NCI-H128 (cell line): ENCODE results near the gene ADAM30.

ENCODE experiments used
- DNase-seq: peaks from one replicate; lab custom pipeline; 2025; ENCODE audit not compliant: unreplicated experiment; lab: John Stamatoyannopoulos, UW

ADAM30 gene

GRCh38 chr1:119896303-119896702 is at the start of gene ADAM30:
Gene ADAM30, minus strand, starts transcription at chr1:119896515. Its CDS starts 179 bp downstream, at chr1:119896336.
- no peak for DNase-seq

DNA sequence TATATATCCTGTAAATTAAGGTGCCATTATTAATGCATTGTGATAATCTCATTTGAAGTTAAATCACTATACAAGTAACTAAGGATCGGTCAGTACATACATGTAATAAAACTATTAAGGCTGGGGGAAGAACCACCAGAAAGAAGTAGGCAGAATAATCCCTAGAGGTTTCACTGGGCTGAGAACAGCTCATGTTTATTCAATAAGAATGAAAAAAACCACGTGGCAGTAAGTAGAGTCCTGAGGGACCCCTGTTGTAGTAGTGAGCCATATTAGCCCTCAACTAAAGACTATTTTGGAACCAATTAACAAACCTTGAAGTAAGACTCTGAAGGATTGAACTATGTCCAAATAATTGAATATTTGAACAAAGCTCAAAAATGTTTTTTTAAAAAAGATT is 46.9 kb upstream of the ADAM30 start:
- no peak for DNase-seq

DNA sequence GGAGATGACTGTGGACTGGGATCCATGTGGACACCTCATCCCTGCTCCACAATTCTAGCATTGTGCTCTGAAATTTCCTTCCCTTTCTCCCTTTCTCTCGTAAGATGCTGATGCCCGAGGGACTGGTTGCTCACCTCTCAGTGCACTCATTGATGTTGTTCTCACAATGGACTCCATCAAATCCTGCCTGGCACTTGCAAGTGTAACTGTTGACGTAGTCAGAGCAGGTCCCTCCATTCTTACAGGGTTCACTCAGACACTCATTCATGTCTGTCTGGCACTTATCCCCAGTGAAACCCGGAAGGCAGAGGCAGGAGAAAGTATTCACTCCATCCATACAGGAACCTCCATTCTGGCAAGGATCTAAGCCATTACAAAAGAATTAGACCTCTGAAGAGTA is 45.1 kb upstream of the ADAM30 start:
- DNase-seq, result no peak

- no peak for DNase-seq
Measured at GRCh38 chr1:119940697-119941096, 44.4 kb upstream of the ADAM30 start.

DNA sequence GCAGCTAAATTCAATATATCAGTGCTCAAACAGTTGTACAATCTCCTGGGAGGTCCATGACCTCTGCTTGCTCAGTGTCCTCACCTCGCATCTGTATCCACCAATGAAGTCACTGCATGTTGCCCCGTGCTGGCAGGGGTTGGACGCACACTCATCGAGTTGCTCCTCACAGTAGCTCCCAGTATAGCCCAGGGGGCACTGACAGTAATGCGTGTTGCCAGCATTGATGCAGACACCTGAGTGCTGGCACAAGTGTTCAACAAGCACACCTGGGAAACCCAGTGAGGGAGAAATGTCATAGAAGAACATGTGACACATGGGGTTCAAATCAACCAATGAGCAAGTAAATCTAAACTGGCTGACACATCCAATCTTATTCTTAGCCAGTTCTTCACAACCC is 40.9 kb upstream of the ADAM30 start:
- DNase-seq, result no peak

DNA sequence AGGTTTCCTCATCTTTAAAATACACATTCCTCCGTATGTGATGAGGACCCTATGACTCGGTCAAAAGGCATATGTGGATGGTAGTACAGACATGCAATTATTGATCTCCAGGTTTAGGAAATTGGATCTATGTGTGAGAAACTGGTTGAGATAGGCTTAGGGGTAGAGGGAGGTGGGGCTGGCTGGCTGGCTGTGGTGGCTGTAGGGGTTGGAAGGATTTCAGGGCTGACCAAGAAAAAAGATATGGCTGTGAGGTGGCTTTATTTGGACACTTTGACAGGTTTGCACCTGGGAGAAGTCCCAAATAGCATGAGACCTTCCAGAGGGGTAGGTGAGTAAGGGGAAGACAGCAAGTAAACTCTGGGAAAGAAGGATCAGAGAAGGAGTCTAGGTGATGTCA is 39.6 kb upstream of the ADAM30 start:
- DNase-seq, result no peak

DNA sequence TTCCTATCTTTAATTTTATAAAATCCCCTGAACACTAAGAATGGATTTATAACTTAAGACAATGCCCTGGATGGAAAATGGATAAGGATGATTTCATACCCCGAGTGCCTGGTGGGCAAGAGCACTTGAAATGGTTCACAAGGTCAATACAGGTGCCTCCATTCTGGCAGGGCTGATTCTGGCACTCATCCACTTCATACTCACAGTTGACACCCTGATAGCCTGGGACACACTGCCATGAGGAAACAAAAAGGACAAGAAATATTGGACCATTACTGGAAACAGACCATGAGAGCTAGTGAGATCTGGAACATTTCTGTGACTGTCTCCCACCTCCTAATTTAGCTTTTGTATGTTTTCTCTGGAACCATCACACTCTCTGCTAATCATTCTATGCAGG is 39.1 kb upstream of the ADAM30 start:
- DNase-seq, result no peak

GRCh38 chr1:119933397-119933796 is 37.1 kb upstream of the ADAM30 start:
- DNase-seq, result no peak

- no peak for DNase-seq
Measured at GRCh38 chr1:119929643-119930315, 33.5 kb upstream of the ADAM30 start.

DNA sequence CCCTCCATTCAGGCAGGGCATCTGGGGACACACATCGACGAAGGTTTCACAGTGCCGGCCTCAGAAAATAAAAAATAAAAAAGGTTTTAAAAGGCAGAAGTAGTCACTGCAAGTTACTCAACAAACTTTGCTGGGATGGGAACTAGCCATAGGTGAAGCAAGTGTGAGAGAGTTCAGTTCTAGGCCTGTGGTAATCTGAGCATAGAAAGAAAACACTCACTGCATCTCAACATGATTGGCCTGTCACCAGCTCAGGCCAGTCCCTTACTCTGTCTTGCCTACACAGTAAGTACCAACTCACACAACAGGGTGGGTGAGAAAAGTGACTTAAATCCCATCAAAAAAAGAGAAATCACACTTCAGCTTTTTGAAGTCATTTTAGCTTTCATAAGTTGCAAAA is 30.2 kb upstream of the ADAM30 start:
- DNase-seq, result no peak

- no peak for DNase-seq
Measured at GRCh38 chr1:119924948-119925898, 28.9 kb upstream of the ADAM30 start.

DNA sequence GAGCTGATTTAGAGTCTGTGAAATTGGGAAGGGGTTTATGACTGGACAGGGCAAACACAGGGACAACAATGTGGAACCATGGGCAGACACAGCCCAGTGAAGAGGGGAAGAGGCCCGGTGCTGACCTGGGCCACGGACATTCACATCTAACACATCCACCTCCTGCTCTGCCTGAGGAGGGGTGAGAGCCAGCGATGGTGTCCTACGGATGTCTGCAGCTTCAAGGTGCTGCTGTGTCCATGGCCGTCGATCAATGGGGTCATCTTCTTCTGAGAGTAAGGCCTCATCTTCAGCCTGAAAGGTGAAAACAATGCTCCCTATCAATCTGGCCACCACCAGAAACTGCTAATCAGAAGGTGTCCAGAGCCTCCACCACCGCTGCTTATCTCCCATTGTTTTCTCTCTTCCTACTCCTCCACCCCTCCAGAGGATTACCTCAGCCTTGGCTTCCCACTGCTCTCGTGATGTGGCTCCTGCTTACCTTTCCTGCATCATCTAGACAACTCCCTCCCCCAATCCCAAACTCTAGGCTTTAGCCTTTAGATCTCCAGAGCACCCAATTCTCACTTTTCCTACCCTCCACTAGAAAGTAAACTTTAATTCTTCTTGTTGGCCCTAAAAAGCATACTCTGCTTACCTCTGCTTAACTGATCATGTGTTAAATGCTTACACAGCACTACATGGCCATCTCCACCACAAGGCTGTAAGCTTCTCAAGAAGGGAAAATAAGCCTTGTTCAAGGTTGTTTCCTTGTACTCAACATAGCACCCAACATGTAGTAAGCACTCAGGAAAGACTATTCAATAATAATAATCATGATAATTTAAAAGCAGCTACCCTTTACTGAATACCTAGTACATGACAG is 24.0 kb upstream of the ADAM30 start:
- DNase-seq, result no peak

GRCh38 chr1:119919241-119919640 is 22.9 kb upstream of the ADAM30 start:
- DNase-seq, result no peak

GRCh38 chr1:119918301-119918700 is 22.0 kb upstream of the ADAM30 start:
- DNase-seq, result no peak

- DNase-seq, result no peak
Measured at GRCh38 chr1:119917304-119918055, 21.2 kb upstream of the ADAM30 start.

GRCh38 chr1:119915517-119915916 is 19.2 kb upstream of the ADAM30 start:
- no peak for DNase-seq

- no peak for DNase-seq
Measured at GRCh38 chr1:119914071-119914470, 17.8 kb upstream of the ADAM30 start.

DNA sequence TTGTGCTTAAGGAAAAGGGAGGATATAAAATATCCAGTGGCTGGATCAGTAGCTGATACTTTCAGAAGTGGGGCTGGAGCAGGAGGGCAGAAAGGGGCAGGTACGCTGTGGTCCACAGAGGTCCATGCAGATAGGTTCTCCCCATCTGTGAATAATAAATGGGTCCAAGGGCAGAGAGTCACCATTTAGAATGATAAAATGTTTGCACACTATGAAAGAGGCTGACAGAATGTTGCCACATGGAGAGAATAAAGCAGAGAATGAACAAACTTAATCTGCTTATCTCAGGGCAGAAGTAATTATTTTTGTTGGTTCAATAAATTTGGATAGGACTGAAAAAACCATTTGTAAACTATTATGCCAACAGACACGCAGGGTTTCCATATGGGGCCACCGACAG is 16.6 kb upstream of the ADAM30 start:
- DNase-seq, result no peak

- DNase-seq, result no peak
Measured at GRCh38 chr1:119911775-119912174, 15.5 kb upstream of the ADAM30 start.

DNA sequence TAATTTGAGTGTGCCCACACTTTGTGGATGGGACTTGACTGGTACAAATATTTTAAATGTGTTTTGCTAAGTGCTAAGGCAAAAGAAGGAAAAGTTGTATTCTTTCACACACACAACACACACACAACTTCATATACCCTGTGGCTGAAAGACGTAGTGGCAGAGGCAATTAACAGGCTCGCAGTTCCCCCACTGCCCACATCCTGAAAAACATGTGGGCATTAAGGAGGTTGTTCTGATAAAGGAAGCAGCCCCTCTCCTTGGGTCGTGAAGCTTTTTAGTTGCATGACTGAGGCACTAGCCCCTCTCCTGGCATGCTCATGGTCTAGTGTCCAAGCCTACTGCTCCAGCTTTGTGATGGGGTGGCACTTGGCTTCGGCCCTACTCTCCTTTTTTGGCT is 14.3 kb upstream of the ADAM30 start:
- no peak for DNase-seq
